TTC549 (cell line): Measurements from ENCODE around the gene PDK2.

Experiments used
- FAIRE-seq: peaks from 2 replicates; lab custom pipeline; 2012; peaks lifted over from hg19 to GRCh38; lab: Jason Lieb, UNC

The PDK2 gene

GRCh38 chr17:50139185-50139783 lies 44.1 kb downstream of the PDK2 start:
- no peak for FAIRE-seq

GRCh38 chr17:50139950-50140885 lies 45.1 kb downstream of the PDK2 start:
- FAIRE-seq = no peak

- FAIRE-seq = no peak
Measured at GRCh38 chr17:50141026-50141744, 46.0 kb downstream of the PDK2 start.

GRCh38 chr17:50141745-50142110 lies 46.6 kb downstream of the PDK2 start:
- FAIRE-seq = no peak

GRCh38 chr17:50143461-50144176 lies 48.5 kb downstream of the PDK2 start:
- no peak for FAIRE-seq

GRCh38 chr17:50144355-50144754 lies 49.2 kb downstream of the PDK2 start:
- FAIRE-seq = no peak

- no peak for FAIRE-seq
Measured at GRCh38 chr17:50144845-50145531, 49.8 kb downstream of the PDK2 start.

- no peak for FAIRE-seq
Measured at GRCh38 chr17:50145532-50146229, 50.5 kb downstream of the PDK2 start.

- no peak for FAIRE-seq
Measured at GRCh38 chr17:50146230-50146926, 51.2 kb downstream of the PDK2 start.

- FAIRE-seq = no peak
Measured at GRCh38 chr17:50146927-50147665, 51.9 kb downstream of the PDK2 start.

- no peak for FAIRE-seq
Measured at GRCh38 chr17:50147841-50148225, 52.7 kb downstream of the PDK2 start.

- FAIRE-seq = no peak
Measured at GRCh38 chr17:50148226-50149090, 53.3 kb downstream of the PDK2 start.

- no peak for FAIRE-seq
Measured at GRCh38 chr17:50149091-50149416, 53.9 kb downstream of the PDK2 start.

GRCh38 chr17:50149417-50150353 lies 54.5 kb downstream of the PDK2 start:
- no peak for FAIRE-seq

GRCh38 chr17:50150354-50151040 lies 55.3 kb downstream of the PDK2 start, which contains the start of gene PPP1R9B:
PPP1R9B (minus strand) TSS chr17:50150677; CDS start chr17:50150513, 164 bp downstream.
- FAIRE-seq = no peak

- FAIRE-seq = no peak
Measured at GRCh38 chr17:50151041-50151936, 56.1 kb downstream of the PDK2 start.
